Measurements from ENCODE around the gene RPS19.
"Not testable (repeated sequence)": the region's sequence is repeated elsewhere in the genome, so short reads cannot be mapped to it uniquely, and the experiment has no call there.

RPS19 gene

DNA sequence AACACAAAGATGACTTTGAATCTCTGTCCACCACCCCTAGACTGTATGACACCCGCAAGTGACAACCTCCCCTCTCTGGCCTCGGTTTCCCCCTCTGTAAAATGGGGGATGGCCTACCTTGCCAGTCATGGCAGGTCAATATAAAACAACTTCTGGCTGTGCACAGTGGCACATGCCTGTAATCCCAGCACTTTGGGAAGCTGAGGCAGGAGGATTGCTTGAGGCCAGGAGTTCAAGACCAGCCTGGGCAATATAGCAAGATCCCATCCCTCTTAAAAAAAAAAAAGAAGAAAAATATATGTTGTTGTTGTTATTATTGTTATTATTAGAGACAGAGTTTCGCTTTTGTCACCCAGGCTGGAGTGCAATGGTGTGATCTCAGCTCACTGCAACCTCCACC, 15.9 kb downstream of the RPS19 start:
- in situ Hi-C loops (cut with HindIII; ENCODE audit: low pct_ligation_motif_present, low pct_unique_long_range_greater_than_20kb, low sequenced_read_pairs); DNase-seq: not testable (repeated sequence)

DNA sequence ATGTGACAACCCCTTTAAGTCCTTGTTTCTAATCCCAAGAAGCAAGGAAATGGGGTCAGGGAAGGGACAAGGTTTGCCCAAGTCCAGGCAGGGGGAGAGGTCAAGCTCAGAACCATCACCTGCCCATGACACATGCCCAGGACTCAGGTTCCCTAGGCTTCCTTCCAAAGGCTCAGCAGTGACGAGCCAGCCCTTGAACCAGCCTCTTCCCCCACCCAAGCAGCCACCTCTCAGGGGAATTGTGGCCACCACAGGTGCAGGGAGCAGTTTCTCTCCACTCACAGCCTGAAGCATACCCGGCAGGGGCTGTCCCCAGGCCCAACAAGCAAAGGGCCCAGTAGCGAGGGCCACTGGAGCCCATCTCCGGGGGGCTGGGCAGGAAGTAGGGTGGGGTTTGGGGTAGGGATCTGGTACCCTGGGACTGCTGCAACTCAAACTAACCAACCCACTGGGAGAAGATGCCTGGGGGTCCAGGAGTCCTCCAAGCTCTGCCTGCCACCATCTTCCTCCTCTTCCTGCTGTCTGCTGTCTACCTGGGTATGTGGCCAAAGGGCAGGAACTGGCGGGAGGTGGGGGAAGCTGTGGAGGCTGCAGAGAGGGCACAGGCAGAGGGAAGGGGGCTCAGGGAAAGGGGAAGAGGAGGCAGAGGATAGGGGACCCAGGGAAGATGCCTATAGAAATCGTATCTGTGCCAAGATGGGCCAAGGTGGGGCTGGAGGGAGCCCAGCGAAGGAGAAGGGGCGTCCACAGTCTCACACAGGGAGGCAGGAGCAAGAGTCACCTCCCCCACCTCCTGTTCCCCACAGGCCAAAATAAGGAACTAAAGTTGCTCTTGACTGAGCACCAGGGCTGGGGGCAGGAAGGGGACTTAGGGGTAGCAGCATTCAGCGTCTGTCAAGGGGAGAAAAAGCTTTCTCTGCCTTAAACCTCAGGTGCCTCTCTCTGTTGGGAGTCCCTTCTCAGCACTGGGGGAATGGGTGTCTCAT, 17.1 kb downstream of the RPS19 start, which contains the start of gene CD79A:
TSS of gene CD79A (plus strand) at position 433 of the 986 bp plus-strand sequence. CDS start at position 459, 26 bp downstream.
- in situ Hi-C loops (cut with HindIII; ENCODE audit: low pct_ligation_motif_present, low pct_unique_long_range_greater_than_20kb, low sequenced_read_pairs) = no loop called here
- DNase-seq = no peak

GRCh38 chr19:41877916-41878905, 18.2 kb downstream of the RPS19 start:
- DNase-seq = no peak
- in situ Hi-C loops (cut with HindIII; ENCODE audit: low pct_ligation_motif_present, low pct_unique_long_range_greater_than_20kb, low sequenced_read_pairs) = no loop called here

DNA sequence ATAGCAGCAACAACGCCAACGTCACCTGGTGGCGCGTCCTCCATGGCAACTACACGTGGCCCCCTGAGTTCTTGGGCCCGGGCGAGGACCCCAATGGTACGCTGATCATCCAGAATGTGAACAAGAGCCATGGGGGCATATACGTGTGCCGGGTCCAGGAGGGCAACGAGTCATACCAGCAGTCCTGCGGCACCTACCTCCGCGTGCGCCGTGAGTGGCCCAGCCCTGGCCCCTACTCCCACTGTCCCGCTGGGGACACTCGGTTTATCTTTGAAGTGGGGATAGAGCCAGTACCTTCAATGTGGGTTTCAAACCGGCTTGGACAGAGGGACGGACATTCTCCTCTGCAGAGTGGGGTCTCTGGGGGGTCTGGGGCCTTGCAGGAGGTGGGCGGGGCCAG, 19.0 kb downstream of the RPS19 start:
- DNase-seq = no peak
- in situ Hi-C loops (cut with HindIII; ENCODE audit: low pct_ligation_motif_present, low pct_unique_long_range_greater_than_20kb, low sequenced_read_pairs) = no loop called here

- in situ Hi-C loops (cut with HindIII; ENCODE audit: low pct_ligation_motif_present, low pct_unique_long_range_greater_than_20kb, low sequenced_read_pairs) = no loop called here
Observed at GRCh38 chr19:41879670-41880328, 19.7 kb downstream of the RPS19 start.

GRCh38 chr19:41880329-41880708, 20.3 kb downstream of the RPS19 start:
- DNase-seq = no peak
- in situ Hi-C loops (cut with HindIII; ENCODE audit: low pct_ligation_motif_present, low pct_unique_long_range_greater_than_20kb, low sequenced_read_pairs) = no loop called here

More at GRCh38 chr19:41879670-41880328, 19.7 kb downstream of the RPS19 start:
- no peak for DNase-seq

GRCh38 chr19:41882568-41883462, 22.8 kb downstream of the RPS19 start, which contains the start of gene ARHGEF1:
ARHGEF1 (plus strand) TSS chr19:41883184; CDS start chr19:41888083, 4,899 bp downstream.
- in situ Hi-C loops (cut with HindIII; ENCODE audit: low pct_ligation_motif_present, low pct_unique_long_range_greater_than_20kb, low sequenced_read_pairs) = no loop called here
- DNase-seq = peak; percentile 43

GRCh38 chr19:41883463-41883820, 23.4 kb downstream of the RPS19 start:
- in situ Hi-C loops (cut with HindIII; ENCODE audit: low pct_ligation_motif_present, low pct_unique_long_range_greater_than_20kb, low sequenced_read_pairs) = no loop called here
- no peak for DNase-seq

DNA sequence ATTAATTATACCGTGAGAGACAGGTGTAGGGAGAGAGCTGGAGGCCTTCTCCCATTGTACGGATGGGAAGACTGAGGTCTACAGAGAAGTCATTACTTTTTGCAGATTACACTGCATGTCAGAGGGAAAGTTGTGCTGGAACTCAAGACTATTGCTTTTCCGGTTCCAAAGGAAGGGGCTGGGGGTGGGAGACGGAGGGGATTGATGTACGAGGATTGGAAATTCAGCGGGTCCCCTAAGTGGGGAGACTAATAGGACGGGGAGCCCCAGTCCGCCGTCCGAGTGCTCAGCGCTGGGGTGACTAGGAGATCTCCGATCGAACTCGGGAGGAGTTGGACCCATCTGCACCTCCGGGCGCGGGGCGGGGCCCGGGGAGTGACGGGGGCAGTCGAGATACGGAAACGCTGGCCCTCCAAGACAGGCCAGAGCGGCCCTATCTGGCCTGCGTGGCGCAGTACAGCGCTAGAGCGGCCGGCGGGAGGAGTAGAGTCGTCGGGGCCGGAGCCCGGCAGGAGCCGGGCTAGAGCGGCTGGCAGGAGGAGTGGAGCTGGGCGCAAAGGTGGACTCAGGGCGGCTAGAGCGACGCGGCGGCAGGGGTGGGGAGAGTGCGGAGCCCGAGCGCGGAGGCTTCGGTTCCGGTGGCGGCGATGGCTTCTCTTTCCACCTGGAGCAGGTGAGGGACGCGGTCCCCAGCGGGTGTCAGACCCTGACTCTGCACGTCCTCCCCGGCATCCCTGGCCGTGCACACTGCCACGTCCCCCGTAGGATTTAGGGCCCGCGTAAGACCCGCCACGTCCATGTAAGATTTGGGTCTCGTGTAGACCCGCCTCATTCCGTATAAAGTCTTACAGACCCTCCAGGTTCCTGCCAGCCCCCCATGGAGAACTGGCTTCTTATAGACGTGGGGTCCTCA, 24.0 kb downstream of the RPS19 start:
- in situ Hi-C loops (cut with HindIII; ENCODE audit: low pct_ligation_motif_present, low pct_unique_long_range_greater_than_20kb, low sequenced_read_pairs) = no loop called here
- DNase-seq = peak; percentile 94

- no peak for DNase-seq
- in situ Hi-C loops (cut with HindIII; ENCODE audit: low pct_ligation_motif_present, low pct_unique_long_range_greater_than_20kb, low sequenced_read_pairs) = no loop called here
Observed at GRCh38 chr19:41886761-41887710, 27.0 kb downstream of the RPS19 start.

GRCh38 chr19:41887711-41888382, 27.8 kb downstream of the RPS19 start:
- in situ Hi-C loops (cut with HindIII; ENCODE audit: low pct_ligation_motif_present, low pct_unique_long_range_greater_than_20kb, low sequenced_read_pairs) = no loop called here
- no peak for DNase-seq

DNA sequence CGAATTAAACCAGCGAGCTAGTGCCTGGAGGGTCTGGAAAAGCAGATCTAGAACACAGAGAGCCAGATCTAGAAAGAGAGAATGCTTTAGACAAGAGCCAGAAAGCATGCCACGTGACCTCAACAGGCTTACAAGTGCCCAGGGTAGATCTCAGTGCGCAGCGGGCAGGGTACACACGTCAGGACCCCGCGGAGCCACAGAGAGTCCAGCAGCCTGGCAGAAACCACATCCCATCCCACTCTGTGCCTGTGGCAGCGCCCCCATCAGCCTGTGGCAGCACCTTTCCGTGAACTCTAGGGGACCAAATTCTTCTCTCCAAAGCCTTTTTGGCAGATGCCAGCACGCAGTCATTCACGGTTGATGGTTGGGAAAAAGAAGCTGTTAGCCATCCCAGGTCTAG, 28.9 kb downstream of the RPS19 start:
- DNase-seq = no peak
- in situ Hi-C loops (cut with HindIII; ENCODE audit: low pct_ligation_motif_present, low pct_unique_long_range_greater_than_20kb, low sequenced_read_pairs) = no loop called here

- in situ Hi-C loops (cut with HindIII; ENCODE audit: low pct_ligation_motif_present, low pct_unique_long_range_greater_than_20kb, low sequenced_read_pairs) = no loop called here
Observed at GRCh38 chr19:41889896-41890295, 29.8 kb downstream of the RPS19 start.

DNA sequence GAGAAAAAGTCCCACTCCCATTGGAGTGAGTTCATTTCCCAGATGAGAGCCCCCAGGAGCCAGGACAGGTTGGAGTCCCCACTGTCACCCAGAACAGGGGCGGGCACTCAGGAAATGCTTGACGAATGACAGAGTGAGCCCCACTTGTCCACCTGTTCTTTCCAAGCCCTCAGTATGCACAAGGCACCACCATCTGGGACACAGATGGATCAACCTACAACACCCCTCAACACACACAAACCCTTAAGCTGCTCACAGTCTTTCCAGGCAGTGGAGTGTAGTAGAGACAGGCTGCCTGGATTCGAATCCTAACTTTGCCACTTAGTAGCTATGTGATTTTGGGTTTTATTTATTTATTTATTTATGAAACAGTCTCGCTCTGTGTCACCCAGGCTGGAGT, 30.9 kb downstream of the RPS19 start:
- DNase-seq = no peak
- in situ Hi-C loops (cut with HindIII; ENCODE audit: low pct_ligation_motif_present, low pct_unique_long_range_greater_than_20kb, low sequenced_read_pairs) = no loop called here

More at GRCh38 chr19:41889896-41890295, 29.8 kb downstream of the RPS19 start:
- DNase-seq = no peak
